ENCODE measurements around the gene SLC37A4. TPM values are rescaled to one million over a fixed set of nuclear protein-coding genes. Genes with fewer than 3 reads are reported as not detected.
A peak's percentile ranks its signal among the peaks of the same experiment; 100 is the strongest.

SLC37A4 gene
- total and polyA plus RNA-seq, 9 donors, result 5.7 to 18.4 (median 11.0) TPM

GRCh38 chr11:119028346-119029068, 2.2 kb downstream of the SLC37A4 start:
- DNase-seq, result no peak
- H3K36me3 ChIP-seq (ENCODE audit: control insufficient read depth, insufficient read depth, low read length), result peaks cover 46% of the 10 kb centered on the region
- 70% methylated on average over 8 of the region's 9 CpGs for WGBS (ENCODE audit: insufficient coverage)
- H3K4me3 ChIP-seq (ENCODE audit: low read length), result no peak overlapping the region
- peaks cover 22% of the 10 kb centered on the region for H3K4me1 ChIP-seq (ENCODE audit: control insufficient read depth, insufficient read depth, low read length)
- H3K27me3 ChIP-seq (ENCODE audit: control insufficient read depth, insufficient read depth, low read length), result no peaks in the 10 kb centered on the region
- H3K27ac ChIP-seq (ENCODE audit: low read length), result no peak overlapping the region
- no peaks in the 10 kb centered on the region for H3K9me3 ChIP-seq (replicated peaks; ENCODE audit: control insufficient read depth, low read depth, low read length)

- H3K9me3 ChIP-seq (replicated peaks; ENCODE audit: control insufficient read depth, low read depth, low read length), result no peaks in the 10 kb centered on the region
- peaks cover 53% of the 10 kb centered on the region for H3K36me3 ChIP-seq (ENCODE audit: control insufficient read depth, insufficient read depth, low read length)
- 100% methylated on average over 5 of the region's 9 CpGs for WGBS (ENCODE audit: insufficient coverage)
- no peak overlapping the region for H3K4me3 ChIP-seq (ENCODE audit: low read length)
- H3K27me3 ChIP-seq (ENCODE audit: control insufficient read depth, insufficient read depth, low read length), result no peaks in the 10 kb centered on the region
- DNase-seq, result no peak
- H3K4me1 ChIP-seq (ENCODE audit: control insufficient read depth, insufficient read depth, low read length), result peaks cover 22% of the 10 kb centered on the region
- H3K27ac ChIP-seq (ENCODE audit: low read length), result no peak overlapping the region
Measured at GRCh38 chr11:119027561-119028345, 2.9 kb downstream of the SLC37A4 start.

GRCh38 chr11:119026970-119027369, 3.7 kb downstream of the SLC37A4 start:
- DNase-seq, result no peak
- no CpG with 5 or more reads among the region's 2 CpGs for WGBS (ENCODE audit: insufficient coverage)
- Histone ChIP-seq H3K27me3 (ENCODE audit: control insufficient read depth, insufficient read depth, low read length) (no peaks in the 10 kb centered on the region), H3K27ac (ENCODE audit: low read length) (no peak overlapping the region), H3K9me3 (replicated peaks; ENCODE audit: control insufficient read depth, low read depth, low read length) (no peaks in the 10 kb centered on the region), H3K36me3 (ENCODE audit: control insufficient read depth, insufficient read depth, low read length) (peaks cover 59% of the 10 kb centered on the region), H3K4me1 (ENCODE audit: control insufficient read depth, insufficient read depth, low read length) (peaks cover 22% of the 10 kb centered on the region), H3K4me3 (ENCODE audit: low read length) (no peak overlapping the region)

- DNase-seq, result no peak
- Histone ChIP-seq H3K36me3 (ENCODE audit: control insufficient read depth, insufficient read depth, low read length) (peaks cover 67% of the 10 kb centered on the region), H3K4me3 (ENCODE audit: low read length) (no peak overlapping the region), H3K9me3 (replicated peaks; ENCODE audit: control insufficient read depth, low read depth, low read length) (no peaks in the 10 kb centered on the region), H3K4me1 (ENCODE audit: control insufficient read depth, insufficient read depth, low read length) (peaks cover 22% of the 10 kb centered on the region), H3K27me3 (ENCODE audit: control insufficient read depth, insufficient read depth, low read length) (no peaks in the 10 kb centered on the region), H3K27ac (ENCODE audit: low read length) (no peak overlapping the region)
- 75% methylated on average over 13 of the region's 16 CpGs for WGBS (ENCODE audit: insufficient coverage)
Measured at GRCh38 chr11:119025978-119026766, 4.5 kb downstream of the SLC37A4 start.

- 88% methylated on average over 5 of the region's 5 CpGs for WGBS (ENCODE audit: insufficient coverage)
- no peaks in the 10 kb centered on the region for H3K27me3 ChIP-seq (ENCODE audit: control insufficient read depth, insufficient read depth, low read length)
- DNase-seq, result no peak
- H3K27ac ChIP-seq (ENCODE audit: low read length), result no peak overlapping the region
- no peak overlapping the region for H3K4me3 ChIP-seq (ENCODE audit: low read length)
- H3K9me3 ChIP-seq (replicated peaks; ENCODE audit: control insufficient read depth, low read depth, low read length), result no peaks in the 10 kb centered on the region
- peaks cover 20% of the 10 kb centered on the region for H3K4me1 ChIP-seq (ENCODE audit: control insufficient read depth, insufficient read depth, low read length)
- H3K36me3 ChIP-seq (ENCODE audit: control insufficient read depth, insufficient read depth, low read length), result peaks cover 72% of the 10 kb centered on the region
Measured at GRCh38 chr11:119025541-119025940, 5.1 kb downstream of the SLC37A4 start.

- H3K4me1 ChIP-seq (ENCODE audit: control insufficient read depth, insufficient read depth, low read length), result peaks cover 19% of the 10 kb centered on the region
- no peak for DNase-seq
- WGBS (ENCODE audit: insufficient coverage), result 53% methylated on average over 2 of the region's 5 CpGs
- peak overlapping the region; percentile 35 for H3K27ac ChIP-seq (ENCODE audit: low read length)
- H3K9me3 ChIP-seq (replicated peaks; ENCODE audit: control insufficient read depth, low read depth, low read length), result no peaks in the 10 kb centered on the region
- no peaks in the 10 kb centered on the region for H3K27me3 ChIP-seq (ENCODE audit: control insufficient read depth, insufficient read depth, low read length)
- no peak overlapping the region for H3K4me3 ChIP-seq (ENCODE audit: low read length)
- H3K36me3 ChIP-seq (ENCODE audit: control insufficient read depth, insufficient read depth, low read length), result peaks cover 73% of the 10 kb centered on the region
Measured at GRCh38 chr11:119025099-119025473, 5.6 kb downstream of the SLC37A4 start.

GRCh38 chr11:119024430-119025098, 6.1 kb downstream of the SLC37A4 start:
- WGBS (ENCODE audit: insufficient coverage), result 67% methylated on average over 14 of the region's 15 CpGs
- Histone ChIP-seq H3K27ac (ENCODE audit: low read length) (peak overlapping the region; percentile 35), H3K4me3 (ENCODE audit: low read length) (no peak overlapping the region), H3K27me3 (ENCODE audit: control insufficient read depth, insufficient read depth, low read length) (no peaks in the 10 kb centered on the region), H3K36me3 (ENCODE audit: control insufficient read depth, insufficient read depth, low read length) (peaks cover 76% of the 10 kb centered on the region), H3K9me3 (replicated peaks; ENCODE audit: control insufficient read depth, low read depth, low read length) (no peaks in the 10 kb centered on the region), H3K4me1 (ENCODE audit: control insufficient read depth, insufficient read depth, low read length) (peaks cover 19% of the 10 kb centered on the region)
- DNase-seq, result peak; percentile 27

GRCh38 chr11:119023741-119024140, 6.9 kb downstream of the SLC37A4 start:
- Histone ChIP-seq H3K36me3 (ENCODE audit: control insufficient read depth, insufficient read depth, low read length) (peaks cover 76% of the 10 kb centered on the region), H3K9me3 (replicated peaks; ENCODE audit: control insufficient read depth, low read depth, low read length) (no peaks in the 10 kb centered on the region), H3K4me3 (ENCODE audit: low read length) (no peak overlapping the region), H3K27me3 (ENCODE audit: control insufficient read depth, insufficient read depth, low read length) (no peaks in the 10 kb centered on the region), H3K27ac (ENCODE audit: low read length) (no peak overlapping the region), H3K4me1 (ENCODE audit: control insufficient read depth, insufficient read depth, low read length) (peaks cover 19% of the 10 kb centered on the region)
- DNase-seq, result no peak

- H3K9me3 ChIP-seq (replicated peaks; ENCODE audit: control insufficient read depth, low read depth, low read length), result no peaks in the 10 kb centered on the region
- H3K27ac ChIP-seq (ENCODE audit: low read length), result no peak overlapping the region
- peaks cover 13% of the 10 kb centered on the region for H3K4me1 ChIP-seq (ENCODE audit: control insufficient read depth, insufficient read depth, low read length)
- no peaks in the 10 kb centered on the region for H3K27me3 ChIP-seq (ENCODE audit: control insufficient read depth, insufficient read depth, low read length)
- 98% methylated on average over 4 of the region's 5 CpGs for WGBS (ENCODE audit: insufficient coverage)
- H3K36me3 ChIP-seq (ENCODE audit: control insufficient read depth, insufficient read depth, low read length), result peaks cover 59% of the 10 kb centered on the region
- no peak overlapping the region for H3K4me3 ChIP-seq (ENCODE audit: low read length)
- no peak for DNase-seq
Measured at GRCh38 chr11:119021631-119022030, 9.0 kb downstream of the SLC37A4 start.
